Cardiac muscle cell (in vitro differentiated cells and primary cell): Measurements from ENCODE around the gene MAN1C1. TPM values are rescaled to one million over a fixed set of nuclear protein-coding genes. Genes with fewer than 3 reads are reported as not detected.

Source experiments
- DNase-seq, 2 donors: peaks; one replicate each; pipeline versions ENCODE4 v3.0.0 to v3.0.0-alpha.2; 2010 to 2017; ENCODE audit warnings: low read depth in 1 of 2, low spot score in 1 of 2
- H3K27ac ChIP-seq: fragments of 200-600 bp; sonication (generic); 2 replicates; pipeline ENCODE4 v1.5.1; 2016
- H3K27me3 ChIP-seq: fragments of 200-600 bp; sonication (generic); 2 replicates; pipeline ENCODE4 v1.6.0; 2016; ENCODE audit warnings: control low read depth
- H3K36me3 ChIP-seq: fragments of 200-600 bp; sonication (generic); 2 replicates; pipeline ENCODE4 v1.5.1; 2016; ENCODE audit warnings: control low read depth
- H3K4me1 ChIP-seq: fragments of 200-600 bp; sonication (generic); 2 replicates; pipeline ENCODE4 v1.8.1; 2017; ENCODE audit warnings: low read depth, mild to moderate bottlenecking, mixed run types
- H3K4me3 ChIP-seq: fragments of 200-600 bp; sonication (generic); 2 replicates; pipeline ENCODE4 v1.5.1; 2016; ENCODE audit warnings: mild to moderate bottlenecking
- H3K9me3 ChIP-seq: fragments of 200-600 bp; sonication (generic); 2 replicates; pipeline ENCODE4 v1.5.1; 2017; ENCODE audit warnings: low read depth, mild to moderate bottlenecking, control low read depth
- CTCF ChIP-seq: IDR thresholded peaks from 2 replicates; pipeline ENCODE4 v1.5.1; 2012; ENCODE audit warnings: low read depth, mild to moderate bottlenecking, low read length
- polyA plus RNA-seq: library from polyadenylated mRNA; unstranded; fragments of >200 nt; fragmentation: Nextera tagmentation; extraction: Ambion mirVana; gene quantifications from 2 replicates; pipeline ENCODE4 v1.2.1, GENCODE V29; 2016
- total RNA-seq: library from RNA; depleted of rRNA; stranded (reverse); fragments of >200 nt; gene quantifications from 2 replicates; pipeline ENCODE4 v1.2.3, GENCODE V29; 2016

Gene MAN1C1
- total and polyA plus RNA-seq, 2 experiments from 2014 or later: 88.8 to 118 TPM

DNA sequence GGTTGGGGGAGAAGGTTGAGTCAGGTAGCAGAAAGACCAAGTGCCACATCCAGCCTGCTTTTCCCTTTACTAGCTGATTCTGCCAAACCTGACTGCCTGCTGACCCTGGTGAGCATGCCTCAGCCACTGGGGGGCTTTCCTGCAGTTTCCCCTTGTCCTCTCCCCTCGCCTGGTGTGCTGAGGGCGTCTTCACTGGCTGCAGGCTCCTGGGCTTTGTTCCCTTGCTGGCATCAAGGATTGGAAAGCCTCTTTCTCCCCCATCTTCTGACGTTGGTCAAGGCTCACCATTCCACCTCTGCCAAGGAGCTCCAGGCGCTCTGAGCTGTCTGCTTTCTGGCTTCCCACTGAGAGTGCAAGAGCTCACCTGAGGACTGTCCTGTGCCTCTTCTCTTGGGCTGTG lies 28.4 kb downstream of the MAN1C1 start:
- peaks cover 18% of the 10 kb centered on the region for H3K4me1 ChIP-seq
- no peak for TF ChIP-seq CTCF
- H3K27me3 ChIP-seq: no peaks in the 10 kb centered on the region
- no peak overlapping the region for H3K4me3 ChIP-seq
- H3K27ac ChIP-seq: no peak overlapping the region
- no peak for DNase-seq
- H3K9me3 ChIP-seq: no peaks in the 10 kb centered on the region
- no peaks in the 10 kb centered on the region for H3K36me3 ChIP-seq

DNA sequence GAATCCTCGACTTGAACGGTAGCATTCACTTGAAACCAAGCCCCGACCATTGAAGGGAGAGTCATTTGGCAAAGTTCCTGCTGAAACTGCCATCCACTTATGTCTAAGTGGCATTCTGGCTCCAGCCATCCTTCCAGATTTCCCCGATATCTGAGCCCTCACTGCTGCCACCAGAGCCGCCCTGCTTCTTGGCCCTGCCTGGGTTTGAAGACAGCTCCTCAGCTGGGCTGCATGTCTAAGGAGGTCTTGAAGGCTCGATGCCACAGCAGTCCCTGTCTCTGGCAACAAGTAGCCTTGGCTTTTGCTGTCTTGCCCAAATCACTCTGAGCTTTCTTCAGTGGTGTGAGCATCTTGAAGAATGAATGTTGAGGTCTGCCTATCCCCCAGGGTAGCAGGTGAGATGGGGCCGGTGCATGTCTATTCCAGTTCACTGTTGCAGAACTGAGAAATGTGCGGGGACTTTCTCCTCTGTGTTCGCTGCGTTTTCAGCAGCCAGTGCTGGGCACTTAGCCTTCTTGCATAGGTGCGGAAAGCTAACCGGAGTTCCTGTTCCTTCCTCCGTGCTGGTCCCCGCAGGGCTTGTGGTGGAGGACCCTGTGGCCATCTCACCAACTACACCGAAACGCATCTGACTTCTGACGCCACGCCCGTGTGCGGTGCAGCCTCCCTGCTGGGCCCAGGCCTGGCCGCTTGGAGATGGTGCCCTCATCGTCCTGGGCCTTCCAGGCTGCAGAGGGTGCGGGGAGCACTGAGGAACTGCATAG lies 29.2 kb downstream of the MAN1C1 start:
- Histone ChIP-seq H3K4me3 (no peak overlapping the region), H3K27me3 (no peaks in the 10 kb centered on the region), H3K36me3 (no peaks in the 10 kb centered on the region), H3K4me1 (peaks cover 18% of the 10 kb centered on the region), H3K9me3 (no peaks in the 10 kb centered on the region), H3K27ac (no peak overlapping the region)
- DNase-seq: no peak
- no peak for TF ChIP-seq CTCF

GRCh38 chr1:25647106-25647505 lies 30.5 kb downstream of the MAN1C1 start:
- H3K27ac ChIP-seq: no peak overlapping the region
- H3K4me3 ChIP-seq: no peak overlapping the region
- no peaks in the 10 kb centered on the region for H3K9me3 ChIP-seq
- H3K36me3 ChIP-seq: no peaks in the 10 kb centered on the region
- H3K4me1 ChIP-seq: peaks cover 28% of the 10 kb centered on the region
- TF ChIP-seq CTCF: no peak
- no peak for DNase-seq
- H3K27me3 ChIP-seq: no peaks in the 10 kb centered on the region

- no peak for DNase-seq
- Histone ChIP-seq H3K27ac (no peak overlapping the region), H3K9me3 (no peaks in the 10 kb centered on the region), H3K36me3 (no peaks in the 10 kb centered on the region), H3K4me3 (no peak overlapping the region), H3K27me3 (no peaks in the 10 kb centered on the region), H3K4me1 (peaks cover 28% of the 10 kb centered on the region)
- no peak for TF ChIP-seq CTCF
These were observed 31.3 kb downstream of the MAN1C1 start for GRCh38 chr1:25647863-25648262.

GRCh38 chr1:25648681-25649440 lies 32.3 kb downstream of the MAN1C1 start:
- H3K36me3 ChIP-seq: no peaks in the 10 kb centered on the region
- H3K9me3 ChIP-seq: no peaks in the 10 kb centered on the region
- no peak for TF ChIP-seq CTCF
- no peaks in the 10 kb centered on the region for H3K27me3 ChIP-seq
- no peak overlapping the region for H3K27ac ChIP-seq
- H3K4me3 ChIP-seq: no peak overlapping the region
- peaks cover 28% of the 10 kb centered on the region for H3K4me1 ChIP-seq
- no peak for DNase-seq
